Stimulated activated CD4-positive, alpha-beta T cell treated with anti-CD3 and anti-CD28 coated beads, Interleukin-4, amount 100 ng/mL, for 24 hours (primary cell): Measurements from ENCODE around the gene NOVA1.

Experiments
- DNase-seq: peaks from one replicate; pipeline ENCODE4 v3.0.0-alpha.2; 2020

The NOVA1 gene

DNA sequence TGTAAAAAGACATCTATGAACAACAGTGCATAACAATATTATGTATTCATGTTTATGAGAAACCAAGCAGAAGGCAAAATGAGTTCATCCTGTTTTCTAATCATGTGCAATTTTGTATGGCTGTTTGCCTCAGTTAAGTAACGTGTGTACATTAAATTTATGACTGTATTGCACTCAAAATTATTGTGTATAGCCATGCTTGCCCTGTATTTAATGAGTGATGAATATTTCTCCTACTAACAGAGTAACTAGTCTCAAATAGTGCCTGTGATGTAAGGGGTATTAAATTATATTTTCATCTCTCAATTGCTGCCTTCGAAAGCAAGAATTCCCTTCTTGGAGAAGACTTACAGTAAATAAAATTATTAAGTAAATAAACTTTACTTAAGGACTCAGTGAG lies 154.2 kb downstream of the NOVA1 start:
- no peak for DNase-seq

DNA sequence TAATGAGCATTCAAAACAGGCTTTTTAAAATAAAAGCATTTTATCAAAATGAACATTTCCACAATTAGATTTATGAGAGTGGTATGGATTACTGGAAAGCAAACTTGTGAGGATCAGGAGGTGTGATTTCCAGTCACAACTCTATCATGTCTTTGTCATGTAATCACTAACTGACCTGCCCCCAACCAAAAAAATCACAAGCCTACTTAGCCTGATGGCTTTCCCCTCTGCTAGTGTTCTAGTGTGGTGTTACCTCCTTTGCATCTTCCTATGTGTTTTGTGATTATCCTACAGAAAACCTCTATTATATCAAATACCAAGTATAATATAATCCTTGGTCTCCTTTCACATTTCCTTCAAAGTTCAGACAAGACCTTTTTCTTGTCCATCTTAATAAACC lies 168.6 kb downstream of the NOVA1 start:
- DNase-seq, result no peak

DNA sequence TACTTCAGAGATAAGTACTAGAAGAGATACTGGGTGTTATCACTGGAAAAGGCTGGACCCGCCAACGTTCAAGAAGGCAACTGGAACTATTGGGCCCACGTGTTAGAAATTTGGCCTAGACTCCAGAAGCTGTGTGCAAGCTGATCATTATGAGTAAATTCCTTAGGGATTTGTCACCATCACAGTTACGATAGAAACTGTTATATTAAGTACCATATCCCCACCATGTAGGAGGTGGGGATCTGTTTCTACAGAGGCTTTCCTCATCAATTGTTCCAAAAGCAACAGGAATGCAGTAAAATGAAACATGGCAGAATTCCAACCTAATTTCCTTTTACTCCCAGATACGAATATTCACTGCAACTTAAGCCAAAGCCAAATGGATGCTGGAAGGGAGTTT lies 170.7 kb downstream of the NOVA1 start:
- no peak for DNase-seq

DNA sequence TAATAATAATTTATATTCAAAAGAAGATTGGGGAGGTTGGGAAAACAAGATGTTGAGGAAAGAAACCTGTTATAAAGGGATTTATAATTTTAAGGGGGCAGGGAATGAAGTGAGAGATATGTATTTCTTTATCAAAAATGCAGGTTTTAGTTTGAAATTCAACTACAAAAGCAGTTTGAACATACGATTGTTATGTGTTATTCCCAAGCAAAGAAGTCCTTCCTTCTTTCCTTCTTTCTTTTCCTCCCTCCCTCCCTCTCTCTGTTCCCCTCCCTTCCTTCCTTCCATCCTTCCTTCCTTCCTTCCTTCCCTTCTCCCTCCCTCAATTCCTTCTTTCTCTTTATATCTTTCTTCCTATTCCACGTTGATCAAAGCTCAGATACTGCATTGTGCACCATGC lies 173.3 kb downstream of the NOVA1 start:
- DNase-seq, result no peak

DNA sequence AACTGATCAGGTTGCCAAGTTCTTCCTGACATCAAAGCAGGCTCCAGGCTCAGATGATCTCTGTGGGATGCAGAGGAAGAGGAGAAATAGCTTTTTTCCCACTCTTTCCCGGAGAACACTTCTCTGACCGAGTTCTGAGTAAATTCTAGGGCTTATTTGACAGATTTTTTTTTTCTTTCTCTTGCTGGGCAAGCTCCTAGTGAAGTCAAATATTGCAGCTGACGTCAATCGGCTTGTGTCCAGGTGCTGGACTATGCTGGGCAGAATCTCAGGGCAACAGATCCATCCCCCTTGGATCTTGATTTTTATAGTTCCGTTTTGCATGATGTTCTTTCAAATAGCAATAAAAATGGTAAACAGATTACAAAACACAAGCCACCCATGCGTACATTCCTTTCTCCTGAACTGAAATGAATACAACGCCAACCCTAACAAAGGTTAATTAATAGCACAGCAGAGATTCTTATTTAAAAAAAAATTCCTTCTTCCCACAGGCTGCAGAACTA lies 182.2 kb downstream of the NOVA1 start:
- no peak for DNase-seq

DNA sequence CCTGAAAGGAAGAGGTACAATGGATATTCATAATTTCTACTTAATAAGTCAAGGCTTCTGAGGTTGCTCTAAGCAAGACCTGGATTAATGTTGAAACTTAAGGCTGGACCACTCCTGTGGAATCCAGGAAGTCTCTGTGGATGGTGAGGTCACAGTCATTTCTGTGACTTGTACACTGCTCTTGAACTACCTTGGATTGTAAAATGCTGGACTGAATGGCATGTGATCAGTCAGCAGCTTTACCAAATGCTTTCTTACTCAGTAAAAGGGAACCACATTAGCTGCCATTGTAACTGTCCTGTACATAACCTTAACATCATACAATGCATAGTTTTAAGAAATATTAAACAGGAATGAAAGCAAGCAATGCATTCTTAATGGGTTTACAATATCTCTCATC lies 182.9 kb downstream of the NOVA1 start:
- DNase-seq, result no peak

DNA sequence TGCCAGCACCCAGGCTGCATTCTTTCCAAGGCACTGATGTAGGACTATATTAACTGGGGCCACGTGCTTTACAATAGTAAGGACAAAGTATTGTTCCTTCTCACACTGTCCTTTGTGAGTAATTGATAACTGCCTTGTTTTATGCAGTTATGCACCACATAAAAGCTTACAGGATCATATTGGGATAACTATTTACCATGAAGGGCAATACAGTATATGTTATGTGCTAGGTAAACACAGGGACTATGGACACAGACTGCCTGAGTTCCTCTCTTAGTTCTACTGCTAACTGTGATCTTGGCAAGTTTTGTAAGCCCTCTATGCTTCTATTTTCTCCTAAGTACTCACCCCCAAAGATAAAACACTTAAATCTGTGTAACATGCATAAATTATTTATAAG lies 183.7 kb downstream of the NOVA1 start:
- DNase-seq, result no peak

DNA sequence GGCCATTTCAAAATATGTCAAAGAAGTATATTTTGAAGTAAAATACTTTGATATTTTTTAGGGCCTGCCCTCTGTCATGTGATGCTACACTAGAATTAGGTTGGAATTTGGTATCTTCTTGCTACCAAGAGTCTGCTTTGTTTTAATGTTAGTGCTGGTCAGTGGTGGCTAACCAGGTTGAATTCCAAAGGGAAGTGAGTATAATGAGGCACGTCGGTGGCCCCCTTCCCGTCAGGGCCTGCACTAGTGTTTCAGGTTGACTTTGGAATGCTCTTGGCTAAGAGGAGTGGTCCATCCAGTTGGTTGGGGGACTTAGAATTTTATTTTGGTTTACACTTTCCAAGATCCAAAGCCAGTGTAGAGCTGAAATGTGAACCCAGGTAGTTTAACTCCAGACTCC lies 185.4 kb downstream of the NOVA1 start:
- DNase-seq, result no peak

DNA sequence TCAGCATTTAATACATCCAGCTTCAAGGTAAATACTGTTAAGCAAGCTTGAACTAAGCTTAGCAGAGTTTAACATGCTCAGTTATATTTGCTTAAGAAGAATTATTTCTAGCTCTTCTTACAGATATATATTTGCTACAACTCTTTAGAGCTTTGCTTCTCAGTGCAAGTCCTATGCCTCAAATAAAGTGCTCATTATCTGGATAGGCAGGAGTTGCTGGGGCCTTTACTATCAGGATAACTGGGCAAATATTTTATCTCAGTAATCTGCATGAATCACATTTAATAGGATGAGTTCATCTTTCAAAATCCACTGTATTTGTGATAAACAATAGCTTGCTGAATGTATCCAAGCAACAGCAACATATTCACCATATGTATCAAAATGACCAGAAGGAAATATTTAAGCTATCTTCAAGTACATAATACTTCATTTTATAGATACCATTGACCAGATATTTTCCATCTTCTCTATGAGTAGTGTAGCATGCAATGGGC lies 187.6 kb downstream of the NOVA1 start:
- no peak for DNase-seq

DNA sequence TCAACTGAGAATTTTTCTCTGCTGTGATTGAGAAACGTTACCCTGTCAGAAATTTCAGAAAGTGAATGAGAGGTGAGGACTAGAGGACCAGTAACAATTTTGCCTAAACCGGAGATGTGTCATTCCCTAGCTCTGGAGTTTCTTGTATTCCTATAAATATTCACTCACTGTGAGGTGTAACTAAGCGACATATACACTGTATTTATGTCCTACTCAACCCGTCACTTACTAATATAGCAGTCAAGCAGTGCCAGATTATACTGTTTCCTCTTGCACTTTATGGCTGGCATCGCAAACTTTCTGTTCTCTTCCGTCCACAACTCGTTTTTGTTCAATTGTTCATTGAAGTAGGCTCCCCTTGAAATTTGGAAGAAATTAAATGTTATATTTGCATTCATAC lies 192.9 kb downstream of the NOVA1 start:
- no peak for DNase-seq

DNA sequence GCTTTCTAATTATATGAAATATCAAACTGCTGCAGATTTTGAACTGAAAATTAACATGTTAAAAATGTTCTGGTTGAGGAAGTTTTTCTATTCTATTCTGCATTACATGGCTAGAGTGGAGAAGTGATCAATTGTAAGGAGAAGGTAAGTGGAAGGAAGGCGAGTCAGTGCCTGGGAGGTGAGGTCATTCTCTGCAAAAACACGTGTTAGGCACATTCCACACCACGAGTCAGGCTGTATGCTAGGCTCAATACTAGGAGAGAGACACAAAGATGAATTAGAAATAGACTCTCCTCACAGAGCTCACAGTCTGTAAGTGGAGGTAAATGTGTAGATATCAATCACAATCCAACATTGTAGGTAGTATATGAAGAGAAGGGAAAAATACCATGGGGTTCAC lies 194.1 kb downstream of the NOVA1 start:
- DNase-seq, result no peak

DNA sequence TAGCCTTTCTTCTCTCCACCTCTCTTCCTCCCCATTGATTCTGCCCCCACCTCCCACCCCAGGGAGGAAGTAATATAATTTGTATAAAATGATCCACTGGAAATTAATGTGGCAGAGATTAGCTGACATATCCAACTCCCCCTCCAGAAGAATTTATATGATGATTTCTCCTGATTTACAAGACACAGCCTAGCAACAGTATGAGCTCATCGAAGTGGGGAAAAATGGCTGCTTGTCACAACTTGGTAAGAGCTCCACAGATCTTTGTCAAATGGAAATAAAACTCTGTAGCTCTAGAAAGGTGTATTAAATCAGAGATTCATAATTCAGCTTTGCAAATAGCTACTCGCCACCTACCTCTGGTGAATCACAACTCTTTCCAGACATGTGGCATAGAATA lies 195.7 kb downstream of the NOVA1 start:
- DNase-seq, result no peak

DNA sequence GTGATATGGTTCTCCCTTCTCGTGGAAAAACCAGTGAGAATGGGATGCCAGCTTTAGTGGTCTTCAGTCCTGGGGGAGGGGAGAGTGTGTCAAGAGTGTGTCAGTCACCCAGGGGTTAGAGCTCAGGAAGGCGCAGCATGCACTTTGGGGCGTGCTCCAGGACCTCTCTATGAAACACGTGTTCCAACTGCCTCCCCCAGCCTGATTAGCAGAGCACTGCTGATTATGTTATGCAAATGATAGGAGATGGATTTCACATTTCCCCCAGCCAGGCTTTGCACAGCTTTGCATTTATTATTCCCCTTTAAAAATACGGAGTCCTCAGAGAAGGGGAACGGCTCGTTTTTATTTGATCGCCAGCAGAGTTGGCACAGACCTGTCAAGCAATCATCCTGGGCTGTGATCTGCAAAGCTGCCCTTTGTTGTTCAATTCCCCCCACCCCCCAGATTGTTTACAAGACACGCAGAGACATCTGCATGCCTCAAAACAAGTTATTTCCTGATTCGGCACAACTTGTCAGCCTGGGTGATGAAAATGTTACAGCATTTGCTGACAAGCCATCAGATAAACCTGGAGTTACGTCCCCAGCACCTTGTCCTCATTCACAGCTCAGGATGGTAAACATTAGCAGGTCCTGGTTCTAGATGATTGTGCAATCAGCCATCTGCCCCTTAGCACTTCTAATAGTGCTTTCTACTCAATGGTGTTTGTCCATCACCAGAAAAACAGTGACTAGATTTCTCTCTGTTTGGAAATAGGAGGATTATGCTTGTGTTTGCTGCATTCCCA lies 196.5 kb downstream of the NOVA1 start:
- no peak for DNase-seq

DNA sequence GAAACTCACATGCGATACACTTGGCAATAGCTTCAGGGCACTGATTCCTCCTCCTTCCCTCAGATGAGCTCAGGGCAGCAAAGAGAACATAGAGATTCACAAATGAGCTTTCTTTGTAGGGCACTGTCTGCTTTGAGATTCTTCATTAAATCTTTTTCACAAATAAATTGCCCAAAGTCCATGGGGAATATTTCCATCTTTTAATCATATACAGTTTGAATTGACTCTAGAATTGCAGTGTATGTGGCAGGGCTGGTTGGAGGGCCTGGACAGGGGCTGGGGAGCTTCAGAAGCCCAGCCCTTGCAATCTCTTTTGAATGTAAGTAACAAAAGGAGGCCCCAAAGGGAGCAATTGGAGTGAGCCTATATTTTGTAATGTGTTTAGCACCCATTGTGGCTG lies 197.5 kb downstream of the NOVA1 start:
- no peak for DNase-seq

DNA sequence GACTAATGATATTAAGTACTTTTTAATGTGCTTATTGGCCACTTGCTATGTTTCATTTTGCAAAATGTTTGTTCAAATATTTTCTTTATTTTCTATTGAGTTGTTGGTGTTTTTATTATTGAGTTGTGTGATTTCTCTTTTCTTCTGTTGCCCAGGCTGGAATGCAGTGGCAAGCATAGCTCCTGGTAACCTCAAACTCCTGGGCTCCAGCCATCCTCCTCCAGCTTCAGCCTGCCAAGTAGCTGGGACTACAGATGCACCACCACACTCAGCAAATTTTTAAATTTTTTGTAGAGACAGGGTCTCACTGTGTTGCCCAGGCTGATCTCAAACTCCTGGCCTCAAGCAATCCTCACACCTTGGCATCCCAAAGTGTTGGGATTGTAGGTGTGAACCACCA lies 199.2 kb downstream of the NOVA1 start:
- DNase-seq, result no peak
